Mucosa of gallbladder (tissue), 1 donor: Measurements from ENCODE around the gene STIM1. TPM values are rescaled to one million over a fixed set of nuclear protein-coding genes. Genes with fewer than 3 reads are reported as not detected.
"Not testable (repeated sequence)": the region's sequence is repeated elsewhere in the genome, so short reads cannot be mapped to it uniquely, and the experiment has no call there.

Source experiments
- DNase-seq: peaks from one replicate; pipeline ENCODE4 v3.0.0-alpha.2; 2020; ENCODE audit warnings: low spot score
- total RNA-seq: library from RNA; stranded (reverse); gene quantifications from one replicate; pipeline ENCODE4 v1.2.1, GENCODE V29; 2021
- donor health status: DM: no; HTN: no; CAD: no.

The STIM1 gene
- total RNA-seq, result 123 TPM

- peak; percentile 96 for DNase-seq
Measured at GRCh38 chr11:3854977-3855807, at the start of gene STIM1. Gene STIM1, plus strand, starts transcription at chr11:3855664. Its CDS starts 607 bp downstream, at chr11:3856271.

- DNase-seq, result peak; percentile 56
Measured at GRCh38 chr11:3807909-3808860, 47.3 kb upstream of the STIM1 start, which contains the start of gene PGAP2. Gene PGAP2, plus strand, starts transcription at chr11:3808560. Its CDS starts 2,700 bp downstream, at chr11:3811260.

GRCh38 chr11:3808861-3809623, 46.4 kb upstream of the STIM1 start:
- DNase-seq, result peak; percentile 53

GRCh38 chr11:3809624-3809928, 45.9 kb upstream of the STIM1 start:
- no peak for DNase-seq

GRCh38 chr11:3810446-3810845, 45.0 kb upstream of the STIM1 start:
- DNase-seq, result no peak

- no peak for DNase-seq
Measured at GRCh38 chr11:3810951-3811350, 44.5 kb upstream of the STIM1 start.

GRCh38 chr11:3814832-3815231, 40.6 kb upstream of the STIM1 start:
- DNase-seq, result not testable (repeated sequence)

DNA sequence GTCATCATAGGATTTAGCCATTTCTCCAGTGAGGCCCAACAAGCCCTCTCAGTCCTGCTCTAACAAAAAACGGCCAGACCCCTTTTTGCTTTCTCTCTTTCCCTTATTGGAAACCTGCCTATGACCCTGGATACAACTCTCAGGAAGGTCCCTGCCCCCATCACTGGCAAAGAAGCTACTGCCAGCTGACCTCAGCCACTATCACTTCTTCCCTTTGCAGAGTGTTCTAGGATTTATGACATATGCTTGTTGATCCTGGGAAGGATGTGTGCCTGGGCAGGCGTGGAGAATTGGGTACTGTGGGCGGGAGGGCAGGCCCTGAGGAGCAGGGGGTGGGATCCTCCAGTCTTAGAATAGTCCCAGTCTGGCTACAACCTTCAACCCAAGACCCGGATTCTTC, 39.6 kb upstream of the STIM1 start:
- DNase-seq, result no peak

GRCh38 chr11:3816673-3817072, 38.8 kb upstream of the STIM1 start:
- DNase-seq, result no peak

DNA sequence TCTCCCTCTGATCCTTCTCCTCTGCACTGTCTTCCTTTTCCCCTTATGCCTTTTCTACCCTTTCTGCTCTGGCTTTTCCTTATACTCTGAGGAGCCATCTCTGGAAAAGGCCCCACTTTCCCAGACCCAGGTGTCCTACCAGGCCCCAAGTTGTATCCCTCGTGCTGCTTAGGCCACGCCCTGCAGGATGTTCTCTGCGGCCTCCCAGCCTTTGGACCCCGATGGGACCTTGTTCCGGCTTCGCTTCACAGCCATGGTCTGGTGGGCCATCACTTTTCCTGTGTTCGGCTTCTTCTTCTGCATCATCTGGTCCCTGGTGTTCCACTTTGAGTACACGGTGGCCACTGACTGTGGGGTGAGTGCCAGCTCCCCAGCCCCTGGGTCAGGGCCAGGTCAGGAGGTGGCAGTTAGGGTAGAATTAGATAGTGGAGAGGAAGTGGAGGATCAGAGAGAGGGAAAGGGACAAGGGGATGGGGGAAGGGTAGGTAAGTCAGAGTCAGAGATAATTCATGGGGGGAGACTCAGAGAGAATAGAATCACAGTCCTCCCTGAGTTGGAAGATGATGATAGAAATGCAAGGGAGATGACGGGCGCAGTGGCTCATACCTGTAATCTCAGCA, 38.2 kb upstream of the STIM1 start:
- DNase-seq, result no peak

- DNase-seq, result no peak
Measured at GRCh38 chr11:3820971-3821370, 34.5 kb upstream of the STIM1 start.

DNA sequence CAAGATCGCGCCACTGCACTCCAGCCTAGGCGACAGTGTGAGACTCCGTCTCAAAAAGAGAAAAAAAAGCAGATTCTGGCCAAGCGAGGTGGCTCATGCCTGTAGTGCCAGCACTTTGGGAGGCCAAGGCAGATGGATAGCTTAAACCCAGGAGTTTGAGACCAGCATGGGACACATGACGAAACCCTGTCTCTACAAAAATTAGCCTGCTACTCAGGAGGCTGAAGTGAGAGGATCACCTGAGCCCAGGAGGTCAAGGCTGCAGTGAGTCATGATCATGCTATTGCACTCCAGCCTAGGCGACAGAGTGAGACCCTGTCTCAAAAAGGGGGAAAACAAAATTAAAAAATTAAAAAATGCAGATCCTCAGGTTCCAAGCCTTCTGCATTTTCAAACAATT, 33.2 kb upstream of the STIM1 start:
- no peak for DNase-seq

DNA sequence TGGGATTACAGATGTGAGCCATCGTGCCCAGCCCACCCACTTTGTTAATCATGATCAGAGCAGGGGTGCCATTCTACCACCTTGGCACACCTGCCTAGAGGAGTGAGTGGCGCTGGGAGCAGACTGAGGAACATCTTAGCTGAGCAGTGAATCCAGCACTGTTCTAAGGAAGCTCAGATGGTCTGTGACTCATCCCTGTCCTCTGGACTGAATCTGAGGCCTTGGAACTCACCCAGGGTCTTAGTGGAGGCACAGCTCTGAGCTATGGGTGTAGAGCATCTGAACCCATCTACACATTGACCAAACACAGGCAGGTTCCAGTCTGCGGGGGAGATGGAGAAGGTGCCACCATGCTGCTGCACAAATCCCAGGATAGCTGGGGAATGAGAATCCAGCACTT, 32.2 kb upstream of the STIM1 start:
- no peak for DNase-seq

DNA sequence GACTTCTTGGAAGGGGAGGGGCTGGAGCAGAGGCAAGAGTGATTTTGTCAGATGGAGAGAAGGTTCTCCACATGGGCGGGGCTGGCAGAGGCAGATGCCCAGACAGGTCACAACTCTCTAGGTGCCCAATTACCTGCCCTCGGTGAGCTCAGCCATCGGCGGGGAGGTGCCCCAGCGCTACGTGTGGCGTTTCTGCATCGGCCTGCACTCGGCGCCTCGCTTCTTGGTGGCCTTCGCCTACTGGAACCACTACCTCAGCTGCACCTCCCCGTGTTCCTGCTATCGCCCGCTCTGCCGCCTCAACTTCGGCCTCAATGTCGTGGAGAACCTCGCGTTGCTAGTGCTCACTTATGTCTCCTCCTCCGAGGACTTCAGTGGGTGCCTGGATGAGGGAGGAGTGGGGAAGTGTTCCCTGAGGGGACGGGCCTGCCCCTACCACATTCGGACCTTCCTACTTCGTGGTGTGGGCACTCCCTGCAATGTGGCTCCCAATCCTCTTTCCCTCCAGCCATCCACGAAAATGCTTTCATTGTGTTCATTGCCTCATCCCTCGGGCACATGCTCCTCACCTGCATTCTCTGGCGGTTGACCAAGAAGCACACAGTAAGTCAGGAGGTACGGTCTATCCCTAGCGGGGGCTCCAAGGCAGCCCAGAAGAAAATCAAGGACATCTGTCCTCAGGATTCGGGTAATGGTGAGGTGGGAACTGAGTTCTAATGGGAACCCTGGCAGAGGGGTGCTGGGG, 31.5 kb upstream of the STIM1 start:
- no peak for DNase-seq

- DNase-seq, result peak; percentile 62
Measured at GRCh38 chr11:3824714-3825472, 30.6 kb upstream of the STIM1 start.

GRCh38 chr11:3825473-3826154, 29.9 kb upstream of the STIM1 start:
- no peak for DNase-seq

- DNase-seq, result no peak
Measured at GRCh38 chr11:3826721-3827120, 28.7 kb upstream of the STIM1 start.

DNA sequence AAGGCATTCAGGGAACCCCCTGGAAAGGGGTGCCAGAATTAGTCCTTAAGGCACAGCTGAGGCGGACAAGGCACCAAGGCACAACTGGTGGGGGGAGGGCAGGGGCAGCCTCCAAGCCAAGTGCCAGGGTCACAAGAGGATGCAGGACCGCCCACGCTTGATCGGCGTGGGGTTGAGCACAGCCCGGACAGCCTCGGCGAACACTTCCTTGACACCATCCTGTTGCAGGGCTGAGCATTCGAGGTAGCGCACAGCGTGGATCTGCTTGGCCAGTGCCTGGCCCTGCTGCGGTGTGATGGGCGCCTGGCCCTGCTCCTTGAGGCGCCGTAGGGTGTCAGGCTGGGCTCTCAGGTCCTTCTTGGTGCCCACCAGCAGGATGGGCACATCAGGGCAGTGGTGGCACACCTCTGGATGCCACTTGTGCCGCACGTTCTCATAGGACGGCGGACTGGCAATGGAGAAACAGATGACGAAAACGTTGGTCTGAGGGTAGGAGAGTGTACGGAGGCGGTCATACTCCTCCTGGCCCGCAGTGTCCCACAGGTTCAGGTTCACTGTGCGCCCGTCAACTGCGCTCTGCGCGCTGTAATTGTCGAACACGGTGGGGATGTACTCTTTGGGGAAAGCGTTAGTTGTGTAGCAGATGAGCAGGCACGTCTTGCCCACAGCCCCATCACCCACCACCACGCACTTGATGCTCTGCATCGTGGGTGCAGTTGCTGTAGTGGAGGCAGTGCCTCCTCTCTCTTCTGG, 27.9 kb upstream of the STIM1 start:
- no peak for DNase-seq

DNA sequence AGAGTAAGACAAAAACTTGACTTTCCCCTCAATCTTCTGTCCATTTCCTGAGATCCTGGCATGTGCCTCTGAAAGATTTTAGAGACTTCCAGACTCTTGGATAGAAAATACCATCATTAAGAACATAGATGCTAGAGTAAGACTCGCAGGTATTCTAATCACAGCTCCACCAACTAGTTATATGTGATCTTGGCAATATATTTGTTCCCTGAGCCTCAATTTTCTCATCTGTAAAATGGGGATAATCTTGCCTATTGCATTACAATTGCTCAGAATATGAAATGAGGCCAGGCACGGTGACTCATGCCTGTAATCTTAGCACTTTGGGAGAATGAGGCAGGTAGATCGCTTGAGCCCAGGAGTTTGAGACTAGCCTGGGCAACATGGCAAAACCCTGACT, 25.4 kb upstream of the STIM1 start:
- DNase-seq, result no peak
